ENCODE results near the gene FBH1. TPM values are rescaled to one million over a fixed set of nuclear protein-coding genes. Genes with fewer than 3 reads are reported as not detected.

Gene FBH1
- total RNA-seq, 1 donor from 2014 or later: 71.5 TPM

- Mint-ChIP-seq H3K27ac (ENCODE audit: unreplicated experiment) (no peak overlapping the region), H3K4me3 (ENCODE audit: unreplicated experiment) (no peak overlapping the region), H3K36me3 (ENCODE audit: low read depth, unreplicated experiment) (peaks cover 19% of the 10 kb centered on the region)
Observed at GRCh38 chr10:5882961-5883360, 7.1 kb upstream of the FBH1 start.

GRCh38 chr10:5885619-5886018 is 4.4 kb upstream of the FBH1 start:
- H3K79me2 ChIP-seq (ENCODE audit: insufficient read depth, low read length): peaks cover 18% of the 10 kb centered on the region
- H3K4me1 Mint-ChIP-seq (ENCODE audit: low read depth, unreplicated experiment): peaks cover 8% of the 10 kb centered on the region
- H3K4me1 ChIP-seq (ENCODE audit: insufficient read depth, low read length): peaks cover 12% of the 10 kb centered on the region
- H3K27me3 Mint-ChIP-seq (ENCODE audit: low read depth, unreplicated experiment): no peaks in the 10 kb centered on the region
- H2AFZ ChIP-seq (ENCODE audit: low read depth, low read length): no peak overlapping the region
- no peak overlapping the region for H3K4me3 Mint-ChIP-seq (ENCODE audit: unreplicated experiment)
- H3K36me3 Mint-ChIP-seq (ENCODE audit: low read depth, unreplicated experiment): peaks cover 13% of the 10 kb centered on the region
- H3K4me2 ChIP-seq (ENCODE audit: low read length): no peak overlapping the region
- H3K27me3 ChIP-seq (ENCODE audit: insufficient read depth, low read length): no peaks in the 10 kb centered on the region
- H3K27ac ChIP-seq (ENCODE audit: low read depth, low read length): no peak overlapping the region
- no peaks in the 10 kb centered on the region for H3K9me3 ChIP-seq (ENCODE audit: insufficient read depth, low read depth, low read length)
- no peak for TF ChIP-seq EZH2 (IDR thresholded peaks at IDR 0.05; ENCODE audit: insufficient read depth, low read length)
- no peak for DNase-seq (ENCODE audit: low read depth)
- H3K4me3 ChIP-seq (ENCODE audit: insufficient read depth, low read depth, low read length): no peak overlapping the region
- no peak overlapping the region for H3K27ac Mint-ChIP-seq (ENCODE audit: unreplicated experiment)
- peaks cover 10% of the 10 kb centered on the region for H3K36me3 ChIP-seq (ENCODE audit: insufficient read depth, low read length)
- no peaks in the 10 kb centered on the region for H3K9me3 Mint-ChIP-seq (ENCODE audit: unreplicated experiment)
- H3K9ac ChIP-seq (ENCODE audit: low read length): no peak overlapping the region
- FAIRE-seq: no peak
- peaks cover 13% of the 10 kb centered on the region for H4K20me1 ChIP-seq (ENCODE audit: insufficient read depth, low read length)

More at GRCh38 chr10:5882961-5883360, 7.1 kb upstream of the FBH1 start:
- DNase-seq (ENCODE audit: low read depth): no peak
- TF ChIP-seq EZH2 (IDR thresholded peaks at IDR 0.05; ENCODE audit: insufficient read depth, low read length): no peak
- TF ChIP-seq CTCF (IDR thresholded peaks at IDR 0.05; ENCODE audit: insufficient read depth, low read depth, low read length): no peak
- H3K36me3 ChIP-seq (ENCODE audit: insufficient read depth, low read length): peaks cover 11% of the 10 kb centered on the region
- no peaks in the 10 kb centered on the region for H3K27me3 ChIP-seq (ENCODE audit: insufficient read depth, low read length)
- peaks cover 1% of the 10 kb centered on the region for H3K4me1 ChIP-seq (ENCODE audit: insufficient read depth, low read length)
- H3K9me3 ChIP-seq (ENCODE audit: insufficient read depth, low read depth, low read length): no peaks in the 10 kb centered on the region
- no peak overlapping the region for H3K4me3 ChIP-seq (ENCODE audit: insufficient read depth, low read depth, low read length)
- peaks cover 3% of the 10 kb centered on the region for H4K20me1 ChIP-seq (ENCODE audit: insufficient read depth, low read length)
- Mint-ChIP-seq H3K4me1 (ENCODE audit: low read depth, unreplicated experiment) (peaks cover 2% of the 10 kb centered on the region), H3K27me3 (ENCODE audit: low read depth, unreplicated experiment) (no peaks in the 10 kb centered on the region), H3K9me3 (ENCODE audit: unreplicated experiment) (no peaks in the 10 kb centered on the region)
- H2AFZ ChIP-seq (ENCODE audit: low read depth, low read length): no peak overlapping the region
- FAIRE-seq: no peak
- no peak overlapping the region for H3K9ac ChIP-seq (ENCODE audit: low read length)
- H3K4me2 ChIP-seq (ENCODE audit: low read length): no peak overlapping the region
- peaks cover 4% of the 10 kb centered on the region for H3K79me2 ChIP-seq (ENCODE audit: insufficient read depth, low read length)
- no peak overlapping the region for H3K27ac ChIP-seq (ENCODE audit: low read depth, low read length)

- Mint-ChIP-seq H3K27ac (ENCODE audit: unreplicated experiment) (no peak overlapping the region), H3K4me3 (ENCODE audit: unreplicated experiment) (no peak overlapping the region), H3K9me3 (ENCODE audit: unreplicated experiment) (no peaks in the 10 kb centered on the region), H3K4me1 (ENCODE audit: low read depth, unreplicated experiment) (peaks cover 16% of the 10 kb centered on the region), H3K27me3 (ENCODE audit: low read depth, unreplicated experiment) (no peaks in the 10 kb centered on the region), H3K36me3 (ENCODE audit: low read depth, unreplicated experiment) (peaks cover 13% of the 10 kb centered on the region)
- Histone ChIP-seq H3K4me1 (ENCODE audit: insufficient read depth, low read length) (peaks cover 22% of the 10 kb centered on the region), H4K20me1 (ENCODE audit: insufficient read depth, low read length) (peaks cover 26% of the 10 kb centered on the region), H3K36me3 (ENCODE audit: insufficient read depth, low read length) (peaks cover 7% of the 10 kb centered on the region), H3K27me3 (ENCODE audit: insufficient read depth, low read length) (no peaks in the 10 kb centered on the region), H3K4me2 (ENCODE audit: low read length) (no peak overlapping the region), H2AFZ (ENCODE audit: low read depth, low read length) (no peak overlapping the region), H3K9ac (ENCODE audit: low read length) (no peak overlapping the region), H3K79me2 (ENCODE audit: insufficient read depth, low read length) (peaks cover 32% of the 10 kb centered on the region), H3K4me3 (ENCODE audit: insufficient read depth, low read depth, low read length) (no peak overlapping the region), H3K9me3 (ENCODE audit: insufficient read depth, low read depth, low read length) (no peaks in the 10 kb centered on the region), H3K27ac (ENCODE audit: low read depth, low read length) (no peak overlapping the region)
- TF ChIP-seq EZH2 (IDR thresholded peaks at IDR 0.05; ENCODE audit: insufficient read depth, low read length) (no peak), CTCF (IDR thresholded peaks at IDR 0.05; ENCODE audit: insufficient read depth, low read depth, low read length) (no peak)
- no peak for DNase-seq (ENCODE audit: low read depth)
- no peak for FAIRE-seq
Observed at GRCh38 chr10:5887029-5887428, 3.0 kb upstream of the FBH1 start.
